ENCODE results near the gene KCNA3. TPM values are rescaled to one million over a fixed set of nuclear protein-coding genes. Genes with fewer than 3 reads are reported as not detected.
"Not testable (repeated sequence)": the region's sequence is repeated elsewhere in the genome, so short reads cannot be mapped to it uniquely, and the experiment has no call there.

The KCNA3 gene
- total RNA-seq, 2 donors from 2014 or later: 0.20 to 0.27 TPM

GRCh38 chr1:110663241-110663640 lies 11.5 kb downstream of the KCNA3 start:
- Mint-ChIP-seq H3K27me3 (ENCODE audit: insufficient read depth) (no peaks in the 10 kb centered on the region), H3K4me3 (no peak overlapping the region), H3K4me1 (no peaks in the 10 kb centered on the region), H3K27ac (no peak overlapping the region), H3K36me3 (ENCODE audit: low read depth) (no peaks in the 10 kb centered on the region), H3K9me3 (no peaks in the 10 kb centered on the region)
- WGBS, 2 experiments (ENCODE audit: insufficient coverage in 1 of 2, insufficient read length in 1 of 2): 90 to 92% methylated on average over 2 of the region's 2 CpGs
- no peaks in the 10 kb centered on the region for H3K36me3 ChIP-seq (ENCODE audit: control insufficient read depth, insufficient read depth, low read length)
- H3K4me1 ChIP-seq (ENCODE audit: control insufficient read depth, insufficient read depth, low read length): no peaks in the 10 kb centered on the region
- no peak for DNase-seq
- no peaks in the 10 kb centered on the region for H3K9me3 ChIP-seq (ENCODE audit: control insufficient read depth, low read length)
- H3K27me3 ChIP-seq (ENCODE audit: control insufficient read depth, insufficient read depth, low read length, poor library complexity, severe bottlenecking): peaks cover 16% of the 10 kb centered on the region
- no peak for TF ChIP-seq CTCF (conservative IDR thresholded peaks at IDR 0.05)
- H3K4me3 ChIP-seq (ENCODE audit: low read length): no peak overlapping the region
- no peak overlapping the region for H3K27ac ChIP-seq (ENCODE audit: low read depth, low read length)
- no peak overlapping the region for H3K9ac ChIP-seq (ENCODE audit: extremely low read depth, low read length, poor library complexity, severe bottlenecking)

GRCh38 chr1:110659559-110659958 lies 15.2 kb downstream of the KCNA3 start:
- DNase-seq; H3K36me3 Mint-ChIP-seq (ENCODE audit: low read depth); H3K9me3 Mint-ChIP-seq; H3K27me3 Mint-ChIP-seq (ENCODE audit: insufficient read depth); H3K9ac ChIP-seq (ENCODE audit: extremely low read depth, low read length, poor library complexity, severe bottlenecking); H3K27ac ChIP-seq (ENCODE audit: low read depth, low read length); H3K4me3 ChIP-seq (ENCODE audit: low read length); H3K4me3 Mint-ChIP-seq; H3K36me3 ChIP-seq (ENCODE audit: control insufficient read depth, insufficient read depth, low read length); H3K27me3 ChIP-seq (ENCODE audit: control insufficient read depth, insufficient read depth, low read length, poor library complexity, severe bottlenecking); H3K27ac Mint-ChIP-seq; H3K4me1 ChIP-seq (ENCODE audit: control insufficient read depth, insufficient read depth, low read length); H3K9me3 ChIP-seq (ENCODE audit: control insufficient read depth, low read length); H3K4me1 Mint-ChIP-seq: not testable (repeated sequence)
- WGBS, 2 experiments (ENCODE audit: insufficient coverage in 1 of 2, insufficient read length in 1 of 2): 100% methylated on average over 3 of the region's 3 CpGs; no CpG with 5 or more reads in 1 of the 2 experiments

GRCh38 chr1:110657351-110657750 lies 17.4 kb downstream of the KCNA3 start:
- Mint-ChIP-seq H3K4me3 (no peak overlapping the region), H3K27ac (no peak overlapping the region), H3K27me3 (ENCODE audit: insufficient read depth) (no peaks in the 10 kb centered on the region), H3K4me1 (no peaks in the 10 kb centered on the region), H3K36me3 (ENCODE audit: low read depth) (no peaks in the 10 kb centered on the region), H3K9me3 (no peaks in the 10 kb centered on the region)
- H3K9me3 ChIP-seq (ENCODE audit: control insufficient read depth, low read length): no peaks in the 10 kb centered on the region
- H3K9ac ChIP-seq (ENCODE audit: extremely low read depth, low read length, poor library complexity, severe bottlenecking): no peak overlapping the region
- H3K27me3 ChIP-seq (ENCODE audit: control insufficient read depth, insufficient read depth, low read length, poor library complexity, severe bottlenecking): peaks cover 6% of the 10 kb centered on the region
- H3K4me1 ChIP-seq (ENCODE audit: control insufficient read depth, insufficient read depth, low read length): no peaks in the 10 kb centered on the region
- WGBS, 2 experiments (ENCODE audit: insufficient coverage in 1 of 2, insufficient read length in 1 of 2): 80% methylated on average over 1 of the region's 2 CpGs; no CpG with 5 or more reads in 1 of the 2 experiments
- H3K27ac ChIP-seq (ENCODE audit: low read depth, low read length): no peak overlapping the region
- no peak for DNase-seq
- no peak for TF ChIP-seq CTCF (conservative IDR thresholded peaks at IDR 0.05)
- H3K4me3 ChIP-seq (ENCODE audit: low read length): no peak overlapping the region
- no peaks in the 10 kb centered on the region for H3K36me3 ChIP-seq (ENCODE audit: control insufficient read depth, insufficient read depth, low read length)

GRCh38 chr1:110650609-110651008 lies 24.1 kb downstream of the KCNA3 start:
- no peak overlapping the region for H3K9ac ChIP-seq (ENCODE audit: extremely low read depth, low read length, poor library complexity, severe bottlenecking)
- no peak overlapping the region for H3K4me3 ChIP-seq (ENCODE audit: low read length)
- H3K27ac ChIP-seq (ENCODE audit: low read depth, low read length): no peak overlapping the region
- DNase-seq: no peak
- Mint-ChIP-seq H3K27me3 (ENCODE audit: insufficient read depth) (no peaks in the 10 kb centered on the region), H3K36me3 (ENCODE audit: low read depth) (no peaks in the 10 kb centered on the region), H3K4me3 (no peak overlapping the region), H3K9me3 (no peaks in the 10 kb centered on the region), H3K27ac (no peak overlapping the region), H3K4me1 (no peaks in the 10 kb centered on the region)
- WGBS, 2 experiments (ENCODE audit: insufficient coverage in 1 of 2, insufficient read length in 1 of 2): 81 to 95% methylated on average over 2 of the region's 2 CpGs
- no peaks in the 10 kb centered on the region for H3K9me3 ChIP-seq (ENCODE audit: control insufficient read depth, low read length)
- H3K36me3 ChIP-seq (ENCODE audit: control insufficient read depth, insufficient read depth, low read length): no peaks in the 10 kb centered on the region
- H3K27me3 ChIP-seq (ENCODE audit: control insufficient read depth, insufficient read depth, low read length, poor library complexity, severe bottlenecking): peaks cover 10% of the 10 kb centered on the region
- H3K4me1 ChIP-seq (ENCODE audit: control insufficient read depth, insufficient read depth, low read length): no peaks in the 10 kb centered on the region
- TF ChIP-seq CTCF (conservative IDR thresholded peaks at IDR 0.05): no peak
